AG09309 (cell line): ENCODE results near the gene CLASP2.
A peak's percentile ranks its signal among the peaks of the same experiment; 100 is the strongest.

Experiments
- DNase-seq: peaks from one replicate; pipeline ENCODE4 v3.0.0-alpha.2; 2010; ENCODE audit warnings: low read depth
- H3K4me3 ChIP-seq: 2 replicates; pipeline ENCODE4 v1.5.1; 2011; ENCODE audit warnings: mild to moderate bottlenecking, low read depth, low read length, moderate library complexity; ENCODE audit not compliant: control insufficient read depth
- CTCF ChIP-seq: IDR thresholded peaks from 2 replicates; pipeline ENCODE4 v1.5.1; 2011; ENCODE audit warnings: mild to moderate bottlenecking, low read depth, low read length, inconsistent platforms; ENCODE audit not compliant: insufficient read depth, control insufficient read depth; ENCODE audit errors: missing control alignments

Gene CLASP2

GRCh38 chr3:33491721-33492120 lies 226.3 kb downstream of the CLASP2 start:
- no peak for TF ChIP-seq CTCF
- H3K4me3 ChIP-seq = no peak overlapping the region
- DNase-seq = no peak

GRCh38 chr3:33490641-33491241 lies 227.3 kb downstream of the CLASP2 start:
- no peak for TF ChIP-seq CTCF
- no peak overlapping the region for H3K4me3 ChIP-seq
- no peak for DNase-seq

GRCh38 chr3:33488683-33489082 lies 229.4 kb downstream of the CLASP2 start:
- no peak for TF ChIP-seq CTCF
- no peak for DNase-seq
- no peak overlapping the region for H3K4me3 ChIP-seq

- DNase-seq = no peak
- TF ChIP-seq CTCF = no peak
Measured at GRCh38 chr3:33488246-33488645, 229.8 kb downstream of the CLASP2 start.

GRCh38 chr3:33482111-33482521 lies 235.9 kb downstream of the CLASP2 start:
- no peak for TF ChIP-seq CTCF
- H3K4me3 ChIP-seq = no peak overlapping the region
- DNase-seq = peak; percentile 17

More at GRCh38 chr3:33488246-33488645, 229.8 kb downstream of the CLASP2 start:
- no peak overlapping the region for H3K4me3 ChIP-seq

GRCh38 chr3:33474896-33475295 lies 243.2 kb downstream of the CLASP2 start:
- no peak for TF ChIP-seq CTCF
- no peak overlapping the region for H3K4me3 ChIP-seq
- DNase-seq = no peak
